HepG2 (cell line): ENCODE results near the gene NECTIN2. TPM values are rescaled to one million over a fixed set of nuclear protein-coding genes. Genes with fewer than 3 reads are reported as not detected.

ENCODE experiments used
- HNF1A ChIP-seq, 2 experiments: sonication (generic) in 1 of 2; formaldehyde crosslinking in 1 of 2; IDR thresholded peaks; 2 replicates each; pipeline versions ENCODE4 v1.4.0 to v1.6.1; 2016 to 2020; ENCODE audit warnings: borderline replicate concordance in 1 of 2, low read depth in 1 of 2, mild to moderate bottlenecking in 1 of 2, missing genetic modification reagents in 1 of 2
- JARID2 ChIP-seq: sonication (generic); formaldehyde crosslinking; IDR thresholded peaks from 2 replicates; pipeline ENCODE4 v1.8.1; 2023; ENCODE audit warnings: missing genetic modification reagents, inconsistent platforms; ENCODE audit not compliant: insufficient replicate concordance
- ZBTB42 ChIP-seq: sonication (generic); formaldehyde crosslinking; IDR thresholded peaks from 2 replicates; pipeline ENCODE4 v1.5.0; 2020; ENCODE audit warnings: mild to moderate bottlenecking, missing genetic modification reagents
- ZNF180 ChIP-seq: sonication (generic); formaldehyde crosslinking; IDR thresholded peaks from 2 replicates; pipeline ENCODE4 v1.4.0; 2020; ENCODE audit warnings: low read depth, missing genetic modification reagents, borderline replicate concordance
- ZNF790 ChIP-seq: sonication (generic); formaldehyde crosslinking; IDR thresholded peaks from 2 replicates; pipeline ENCODE4 v1.8.0; 2022; ENCODE audit warnings: missing genetic modification reagents, mild to moderate bottlenecking, borderline replicate concordance
- polyA plus RNA-seq, 8 experiments: library from polyadenylated mRNA; depleted of rRNA in 3 of 8; stranded (reverse) in 7 of 8; unstranded in 1 of 8; fragments of >200 nt; fragmentation: Illumina TruSeq in 4 of 8; extraction: Trizol in 4 of 8; gene quantifications; 2 replicates each; pipeline versions ENCODE4 v1.2.1 to v1.2.3, GENCODE V29; 2011 to 2016; ENCODE audit warnings: low read depth in 4 of 8, missing spikeins in 1 of 8, mixed read lengths in 1 of 8; ENCODE audit not compliant: insufficient read depth in 1 of 8
- total RNA-seq, 5 experiments: library from RNA; depleted of rRNA; stranded (reverse); fragments of >200 nt; fragmentation: Illumina TruSeq; extraction: Trizol; gene quantifications; 2 replicates each; pipeline ENCODE4 v1.2.3, GENCODE V29; 2016; ENCODE audit warnings: low read depth in 1 of 5
- TF ChIP-seq, protein P1 (sequence below): sonication (generic); formaldehyde crosslinking; conservative IDR thresholded peaks from 2 replicates; pipeline ENCODE4 v1.8.0; 2022; ENCODE audit warnings: missing genetic modification reagents

Gene NECTIN2
- total and polyA plus RNA-seq, 2 of the 13 experiments (the other 11 are each of a cell fraction or from before 2014, with no cell fraction given): 75.4 to 114 TPM

- TF ChIP-seq HNF1A (IDR thresholded peaks at IDR 0.05; ENCODE audit: low read depth) (peak; percentile 69), HNF1A (CRISPR knock-in tag; IDR thresholded peaks at IDR 0.05; ENCODE audit: borderline replicate concordance) (no peak; the same call in 1 of the 2 replicates), JARID2 (CRISPR knock-in tag) (peak; percentile 53), ZNF180 (CRISPR knock-in tag) (no peak), ZBTB42 (CRISPR knock-in tag) (no peak), ZNF790 (0 out of 2 replicates have a peak, but pooled peaks have one; percentile 32)
- TF ChIP-seq, protein P1, sequence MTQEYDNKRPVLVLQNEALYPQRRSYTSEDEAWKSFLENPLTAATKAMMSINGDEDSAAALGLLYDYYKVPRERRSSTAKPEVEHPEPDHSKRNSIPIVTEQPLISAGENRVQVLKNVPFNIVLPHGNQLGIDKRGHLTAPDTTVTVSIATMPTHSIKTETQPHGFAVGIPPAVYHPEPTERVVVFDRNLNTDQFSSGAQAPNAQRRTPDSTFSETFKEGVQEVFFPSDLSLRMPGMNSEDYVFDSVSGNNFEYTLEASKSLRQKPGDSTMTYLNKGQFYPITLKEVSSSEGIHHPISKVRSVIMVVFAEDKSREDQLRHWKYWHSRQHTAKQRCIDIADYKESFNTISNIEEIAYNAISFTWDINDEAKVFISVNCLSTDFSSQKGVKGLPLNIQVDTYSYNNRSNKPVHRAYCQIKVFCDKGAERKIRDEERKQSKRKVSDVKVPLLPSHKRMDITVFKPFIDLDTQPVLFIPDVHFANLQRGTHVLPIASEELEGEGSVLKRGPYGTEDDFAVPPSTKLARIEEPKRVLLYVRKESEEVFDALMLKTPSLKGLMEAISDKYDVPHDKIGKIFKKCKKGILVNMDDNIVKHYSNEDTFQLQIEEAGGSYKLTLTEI (CRISPR knock-in tag): no peak
These were observed 28.2 kb upstream of the NECTIN2 start (continued) for GRCh38 chr19:44817725-44818465.
